NCI-H1436 (cell line): ENCODE measurements around the gene ZNF24.

Source experiments
- DNase-seq: peaks from one replicate; lab custom pipeline; 2025; lab: John Stamatoyannopoulos, UW

Gene ZNF24

GRCh38 chr18:35355140-35355618 is 11.0 kb upstream of the ZNF24 start:
- peak; percentile 29 for DNase-seq

DNA sequence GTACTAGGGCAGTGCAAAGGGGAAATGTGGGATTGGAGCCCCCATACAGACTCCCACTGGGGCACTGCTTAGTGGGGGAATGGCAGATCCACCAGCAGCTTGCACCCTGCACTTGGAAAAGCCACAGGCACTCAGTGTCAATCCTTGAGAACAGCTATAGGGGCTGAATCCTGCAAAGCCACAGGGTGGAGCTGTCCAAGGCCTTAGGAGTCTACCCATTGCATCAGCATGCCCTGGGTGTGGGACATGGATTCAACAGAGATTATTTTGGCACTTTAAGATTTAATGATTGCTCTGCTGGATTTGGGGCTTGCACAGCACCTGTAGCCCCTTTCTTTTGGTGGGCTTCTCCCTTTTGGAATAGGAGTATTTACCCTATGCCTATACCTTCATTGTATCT is 8.6 kb upstream of the ZNF24 start:
- no peak for DNase-seq

GRCh38 chr18:35352283-35352682 is 8.1 kb upstream of the ZNF24 start:
- no peak for DNase-seq

GRCh38 chr18:35348001-35348400 is 3.8 kb upstream of the ZNF24 start:
- no peak for DNase-seq

- no peak for DNase-seq
Measured at GRCh38 chr18:35345950-35346349, 1.7 kb upstream of the ZNF24 start.

- no peak for DNase-seq
Measured at GRCh38 chr18:35345460-35345921, 1.3 kb upstream of the ZNF24 start.

DNA sequence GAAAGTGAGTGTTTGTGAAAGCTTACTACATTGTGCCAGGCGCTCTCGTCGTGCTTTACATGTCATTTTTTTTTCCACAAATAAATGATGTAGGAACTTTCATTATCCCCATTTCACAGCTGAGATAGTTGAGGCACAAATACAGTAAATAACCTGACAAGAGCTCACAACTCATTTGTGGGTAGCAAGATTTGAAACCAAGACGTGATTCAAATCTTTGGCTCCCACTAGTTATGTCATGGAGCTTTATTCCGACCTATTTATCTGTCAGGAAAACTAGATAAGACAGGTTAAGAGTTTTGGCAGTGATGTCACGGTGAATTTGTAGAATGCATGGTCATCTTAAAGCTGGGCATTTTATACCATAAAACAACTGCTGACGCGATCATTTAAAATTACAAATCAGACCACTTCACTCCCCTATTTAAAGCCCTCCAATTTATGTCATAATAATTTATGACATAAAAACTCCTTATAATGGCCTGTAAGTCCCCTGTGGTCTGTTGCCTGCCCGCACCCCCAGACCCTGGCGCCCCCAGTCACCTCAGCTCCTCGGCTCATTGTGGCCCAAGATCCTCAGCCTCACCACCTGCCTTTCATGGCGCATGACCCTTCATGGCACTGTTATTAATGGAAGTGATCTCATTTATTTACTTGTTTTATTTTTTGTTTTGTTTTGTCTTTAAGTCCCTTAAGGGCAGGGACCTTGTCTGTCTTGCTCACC is 678 bp upstream of the ZNF24 start:
- no peak for DNase-seq

DNA sequence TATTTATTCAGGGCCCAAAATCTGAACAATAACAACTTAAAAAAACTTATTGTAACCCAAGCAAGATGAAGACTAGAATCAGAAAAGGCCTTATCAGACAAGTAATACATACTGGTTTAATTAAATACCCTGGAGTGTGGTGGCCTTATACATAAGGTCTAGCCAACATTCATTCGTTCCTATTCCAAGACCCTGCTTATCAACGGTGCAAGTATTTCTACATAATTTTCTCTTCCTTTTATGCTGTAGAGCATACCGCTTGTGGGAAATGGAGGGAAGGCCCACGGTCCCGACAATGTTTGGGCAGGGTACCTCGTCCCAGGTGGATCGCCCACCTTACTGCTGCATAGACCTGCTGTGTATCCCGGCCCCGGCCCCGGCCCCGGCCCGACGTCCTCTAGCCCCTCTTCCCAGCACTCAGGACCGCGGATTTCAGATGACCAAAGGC is 708 bp downstream of the ZNF24 start:
- no peak for DNase-seq

DNA sequence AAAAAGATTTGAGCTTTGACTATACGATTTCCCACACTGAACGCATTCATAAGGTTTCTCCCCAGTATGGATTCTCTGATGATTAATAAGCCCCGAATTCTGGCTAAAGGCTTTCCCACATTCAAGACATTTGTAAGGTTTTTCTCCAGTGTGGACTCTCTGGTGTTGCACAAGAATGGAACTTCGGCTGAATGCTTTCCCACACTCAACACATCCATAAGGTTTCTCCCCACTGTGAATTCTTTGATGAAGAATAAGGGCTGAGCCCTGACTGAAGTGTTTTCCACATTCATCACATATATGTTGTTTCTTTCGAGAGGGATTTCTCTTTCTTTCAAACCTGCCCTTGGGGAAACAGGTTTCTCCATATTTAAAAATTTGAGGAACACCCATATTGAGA is 6.9 kb downstream of the ZNF24 start:
- no peak for DNase-seq

GRCh38 chr18:35335866-35336265 is 8.4 kb downstream of the ZNF24 start:
- DNase-seq = no peak

DNA sequence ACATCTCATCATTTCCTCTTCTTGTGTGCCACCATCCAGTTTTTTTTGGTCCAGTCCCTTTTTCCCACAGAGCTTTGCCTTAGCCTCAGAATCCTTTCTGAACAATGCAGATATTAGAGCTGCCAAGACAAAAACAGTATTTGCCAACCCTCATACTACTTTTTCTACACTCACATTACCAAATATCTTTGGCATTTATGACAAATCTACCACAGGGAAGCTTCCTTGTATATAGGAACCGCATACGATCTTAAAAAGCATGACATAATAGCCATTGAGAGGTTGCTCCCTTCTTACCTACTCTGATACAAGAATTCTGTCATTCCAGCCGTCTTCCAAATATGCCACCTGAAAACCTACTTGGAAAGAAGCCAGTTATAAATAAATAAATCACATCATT is 9.4 kb downstream of the ZNF24 start:
- DNase-seq = no peak

DNA sequence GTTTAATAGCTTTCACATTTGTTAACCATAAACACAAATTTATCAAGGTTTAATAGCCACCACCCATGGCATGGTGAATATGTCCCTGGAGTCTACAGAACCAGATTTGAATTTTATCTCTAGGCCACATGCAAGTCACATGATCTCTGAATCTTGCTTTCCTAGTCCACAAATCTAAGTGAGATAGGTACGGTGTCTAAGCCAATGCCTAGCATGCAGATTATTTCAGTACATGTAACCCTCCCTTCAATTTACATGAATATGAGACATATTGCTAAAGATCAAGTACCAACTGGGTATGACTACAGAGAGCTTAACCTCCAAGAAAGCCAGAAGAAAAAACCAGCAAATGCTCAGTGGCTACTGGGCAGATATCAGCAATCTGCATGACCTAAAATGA is 10.0 kb downstream of the ZNF24 start:
- DNase-seq = no peak

DNA sequence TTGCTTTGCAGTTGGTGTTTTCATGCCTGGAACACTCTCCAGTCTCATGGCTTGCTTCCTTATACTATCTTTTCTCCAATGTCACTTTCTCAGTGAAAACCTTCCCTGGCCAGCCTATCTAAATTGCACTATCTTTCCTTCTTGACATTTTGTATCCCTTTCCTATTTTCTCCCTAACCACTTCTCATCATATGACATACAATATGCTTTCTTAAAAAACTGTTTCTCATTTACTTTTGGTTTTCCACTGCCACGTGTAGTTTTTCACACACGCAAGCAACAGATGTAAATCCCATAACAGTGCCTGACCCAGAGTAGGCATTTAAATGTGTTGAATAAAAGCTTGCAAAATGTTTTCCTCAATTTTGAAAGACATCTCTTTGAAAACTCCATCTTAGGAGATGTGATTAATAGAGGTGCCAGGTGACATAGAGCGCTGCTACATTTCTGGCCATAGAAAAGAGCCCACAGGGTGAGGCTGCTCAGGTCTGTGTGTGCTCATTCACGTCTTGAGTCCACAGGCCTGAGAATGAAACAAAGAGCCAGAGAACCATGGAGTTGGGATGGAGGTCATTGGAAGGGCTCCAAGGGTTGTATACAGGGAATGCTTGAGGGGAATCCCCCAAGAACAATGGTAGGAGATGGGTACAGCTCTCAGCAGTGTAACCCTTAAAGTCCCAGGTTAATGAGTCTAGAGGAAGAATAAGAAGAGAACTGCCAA is 12.7 kb downstream of the ZNF24 start:
- DNase-seq = no peak

- DNase-seq = no peak
Measured at GRCh38 chr18:35328868-35329267, 15.4 kb downstream of the ZNF24 start.

DNA sequence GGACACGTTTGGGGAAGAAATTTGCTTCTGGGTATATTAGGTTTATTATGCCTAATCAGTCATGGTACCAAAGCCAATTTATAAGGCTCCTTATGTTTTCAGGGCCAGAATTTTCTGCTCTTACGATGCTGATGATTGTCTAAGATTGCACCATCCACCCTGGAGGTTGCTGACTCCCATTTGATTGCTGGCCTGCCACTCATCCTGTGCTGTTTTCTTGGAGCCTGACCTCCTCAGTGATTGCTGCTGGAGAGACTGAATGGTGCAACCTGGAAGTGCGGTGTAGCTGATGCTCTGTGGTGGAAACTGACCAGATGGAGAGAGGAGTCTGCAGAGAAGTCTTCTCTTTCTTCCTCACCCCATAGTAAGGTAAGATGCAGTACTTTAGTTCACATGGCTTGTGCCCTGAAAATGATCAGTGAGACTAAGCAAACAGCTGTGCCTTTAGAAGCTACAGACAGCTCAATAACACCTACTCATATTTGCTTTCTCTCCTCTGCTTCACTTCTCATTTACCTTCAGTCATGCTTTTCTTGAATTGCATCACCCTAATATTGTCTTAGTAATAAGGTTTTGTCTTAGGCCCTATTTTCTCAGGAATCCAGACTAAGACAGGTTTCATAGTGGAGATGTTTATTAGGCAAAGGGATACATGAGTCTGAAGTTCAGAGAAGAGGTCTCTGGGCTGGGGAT is 17.4 kb downstream of the ZNF24 start:
- DNase-seq = no peak

GRCh38 chr18:35324926-35325655 is 19.1 kb downstream of the ZNF24 start:
- no peak for DNase-seq

GRCh38 chr18:35322486-35323458 is 21.4 kb downstream of the ZNF24 start:
- DNase-seq = no peak

DNA sequence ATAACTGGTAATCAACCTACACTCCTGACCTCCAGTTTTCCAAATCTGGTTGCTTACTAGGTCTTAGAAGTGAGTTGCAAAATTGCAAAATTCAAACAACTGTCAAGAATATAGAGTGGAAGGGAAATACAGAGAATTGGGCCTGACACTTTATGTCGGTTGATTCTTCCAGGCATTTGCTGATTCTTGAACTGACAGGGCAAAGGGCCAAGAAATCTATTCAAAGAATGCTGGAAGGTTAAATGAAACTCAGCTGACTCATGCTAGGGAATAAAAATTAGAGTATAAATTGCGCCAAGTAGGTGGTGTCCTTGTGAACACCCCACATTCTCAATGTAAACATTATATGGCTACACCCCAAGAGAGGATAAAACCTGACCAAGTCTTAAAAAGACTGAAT is 32.7 kb downstream of the ZNF24 start:
- no peak for DNase-seq

DNA sequence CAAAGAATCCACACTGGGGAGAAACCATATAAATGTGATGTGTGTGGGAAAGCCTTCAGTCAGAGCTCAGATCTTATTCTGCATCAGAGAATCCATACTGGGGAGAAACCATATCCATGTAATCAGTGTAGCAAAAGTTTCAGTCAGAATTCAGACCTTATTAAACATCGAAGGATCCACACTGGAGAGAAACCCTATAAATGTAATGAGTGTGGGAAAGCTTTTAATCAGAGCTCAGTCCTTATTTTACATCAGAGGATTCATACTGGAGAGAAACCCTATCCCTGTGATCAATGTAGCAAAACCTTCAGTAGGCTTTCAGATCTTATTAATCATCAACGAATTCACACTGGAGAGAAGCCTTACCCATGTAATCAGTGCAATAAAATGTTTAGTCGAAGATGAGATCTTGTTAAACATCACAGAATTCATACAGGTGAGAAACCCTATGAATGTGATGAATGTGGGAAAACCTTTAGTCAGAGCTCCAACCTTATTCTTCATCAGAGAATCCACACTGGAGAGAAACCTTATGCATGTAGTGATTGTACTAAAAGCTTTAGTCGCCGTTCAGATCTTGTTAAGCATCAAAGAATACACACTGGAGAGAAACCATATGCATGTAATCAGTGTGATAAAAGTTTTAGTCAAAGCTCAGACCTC is 37.5 kb downstream of the ZNF24 start:
- DNase-seq = no peak

DNA sequence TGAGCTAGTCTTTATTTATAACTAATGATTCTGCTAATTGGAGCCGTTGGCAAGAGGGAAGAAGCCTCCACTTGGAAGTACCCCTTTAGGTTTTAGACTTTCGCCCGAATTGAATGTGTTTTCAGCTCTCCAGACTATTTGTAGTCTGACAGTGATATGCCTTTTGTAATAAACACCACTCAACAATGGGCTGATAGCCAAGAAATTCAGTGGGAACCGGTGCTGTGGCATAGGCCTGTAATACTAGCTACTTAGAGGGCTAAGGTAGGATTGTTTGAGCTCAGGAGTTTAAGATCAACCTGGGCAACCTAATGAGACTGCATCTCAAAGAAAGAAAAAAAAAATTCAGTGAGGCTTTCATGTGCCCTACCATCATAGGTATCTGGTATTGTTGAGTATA is 40.6 kb downstream of the ZNF24 start:
- DNase-seq = no peak
